Mucosa of gallbladder (tissue), 1 donor: ENCODE data around the gene SYT11. TPM values are rescaled to one million over a fixed set of nuclear protein-coding genes. Genes with fewer than 3 reads are reported as not detected.
"Not testable (repeated sequence)": the region's sequence is repeated elsewhere in the genome, so short reads cannot be mapped to it uniquely, and the experiment has no call there.

Source experiments
- DNase-seq: peaks from one replicate; pipeline ENCODE4 v3.0.0-alpha.2; 2020; ENCODE audit warnings: low spot score
- total RNA-seq: library from RNA; stranded (reverse); gene quantifications from one replicate; pipeline ENCODE4 v1.2.1, GENCODE V29; 2021
- donor health status: DM: no; HTN: no; CAD: no.

Gene SYT11
- total RNA-seq, result 23.4 TPM

GRCh38 chr1:155859234-155859829 is at the start of gene SYT11:
Gene SYT11, plus strand, starts transcription at chr1:155859567. Its CDS starts 195 bp downstream, at chr1:155859762.
- peak; percentile 95 for DNase-seq

- no peak for DNase-seq
Measured at GRCh38 chr1:155812878-155813277, 46.5 kb upstream of the SYT11 start.

GRCh38 chr1:155813672-155814071 is 45.7 kb upstream of the SYT11 start:
- DNase-seq, result no peak

- DNase-seq, result no peak
Measured at GRCh38 chr1:155816351-155816750, 43.0 kb upstream of the SYT11 start.

- DNase-seq, result no peak
Measured at GRCh38 chr1:155827450-155827849, 31.9 kb upstream of the SYT11 start.

GRCh38 chr1:155831279-155831976 is 27.9 kb upstream of the SYT11 start:
- DNase-seq, result no peak

GRCh38 chr1:155833665-155834295 is 25.6 kb upstream of the SYT11 start:
- no peak for DNase-seq

GRCh38 chr1:155834296-155834926 is 25.0 kb upstream of the SYT11 start:
- DNase-seq, result no peak

GRCh38 chr1:155834927-155835399 is 24.4 kb upstream of the SYT11 start:
- DNase-seq, result not testable (repeated sequence)

- no peak for DNase-seq
Measured at GRCh38 chr1:155835548-155835947, 23.8 kb upstream of the SYT11 start.

- DNase-seq, result no peak
Measured at GRCh38 chr1:155840386-155840785, 19.0 kb upstream of the SYT11 start.

- DNase-seq, result no peak
Measured at GRCh38 chr1:155844860-155845421, 14.4 kb upstream of the SYT11 start.

- no peak for DNase-seq
Measured at GRCh38 chr1:155847823-155848529, 11.4 kb upstream of the SYT11 start.

- DNase-seq, result no peak
Measured at GRCh38 chr1:155850345-155850744, 9.0 kb upstream of the SYT11 start.

- no peak for DNase-seq
Measured at GRCh38 chr1:155856257-155856974, 3.0 kb upstream of the SYT11 start.

- DNase-seq, result peak; percentile 92
Measured at GRCh38 chr1:155856975-155857930, 2.1 kb upstream of the SYT11 start, which contains the start of gene GON4L. Gene GON4L, minus strand, starts transcription at chr1:155857214. Its CDS starts 3,434 bp downstream, at chr1:155853780.

- peak; percentile 11 for DNase-seq
Measured at GRCh38 chr1:155858800-155859233, 550 bp upstream of the SYT11 start.

- peak; percentile 75 for DNase-seq
Measured at GRCh38 chr1:155859881-155860871, 809 bp downstream of the SYT11 start.
